Activated CD4-positive, alpha-beta T cell treated with anti-CD3 and anti-CD28 coated beads for 36 hours (primary cell): ENCODE data around the gene CDK1. TPM values are rescaled to one million over a fixed set of nuclear protein-coding genes. Genes with fewer than 3 reads are reported as not detected.

ENCODE experiments used
- ATAC-seq: fragments of 200-7000 bp; cut with Tn5 transposase; one replicate; pipeline ENCODE4 v1.10.0; 2021; ENCODE audit warnings: mild to moderate bottlenecking, moderate library complexity
- CTCF ChIA-PET: fragments of 350-600 bp; sonication (Branson Sonifier 250); formaldehyde crosslinking; loops from one replicate; lab custom pipeline; 2021; ENCODE audit warnings: antibody characterized with exemption; lab: Charles Lee
- POLR2A ChIA-PET: fragments of 350-600 bp; sonication (Branson Sonifier 250); formaldehyde crosslinking; loops from one replicate; lab custom pipeline; 2021; ENCODE audit warnings: antibody characterized with exemption, inconsistent platforms; lab: Charles Lee
- DNase-seq: peaks from one replicate; pipeline ENCODE4 v3.0.0-alpha.2; 2020
- H3K27ac Mint-ChIP-seq: one replicate; pipeline ENCODE4 v1.8.0; 2021; ENCODE audit warnings: mixed read lengths
- H3K27me3 Mint-ChIP-seq: one replicate; pipeline ENCODE4 v1.8.0; 2021; ENCODE audit warnings: mixed read lengths
- H3K36me3 Mint-ChIP-seq: one replicate; pipeline ENCODE4 v1.8.0; 2021; ENCODE audit warnings: low read depth, mixed read lengths
- H3K4me1 Mint-ChIP-seq: one replicate; pipeline ENCODE4 v1.8.0; 2021; ENCODE audit warnings: mixed read lengths
- H3K4me3 Mint-ChIP-seq: one replicate; pipeline ENCODE4 v1.8.0; 2021; ENCODE audit warnings: mild to moderate bottlenecking, moderate library complexity, mixed read lengths
- H3K9me3 Mint-ChIP-seq: one replicate; pipeline ENCODE4 v1.8.0; 2021; ENCODE audit warnings: low read depth, mixed read lengths
- intact Hi-C, 2 experiments: fragments of 100-400 bp; cut with DNase I in 1 of 2; cut with micrococcal nuclease in 1 of 2; formaldehyde crosslinking; loops; one replicate each; pipeline versions ENCODE4 v1.14.2 to v1.15.1; 2022 to 2024; cut with DNase I, micrococcal nuclease
- total RNA-seq, 2 experiments: library from RNA; stranded (reverse); gene quantifications; one replicate each; pipeline ENCODE4 v1.2.3, GENCODE V29; 2021

Gene CDK1
- total RNA-seq, 2 experiments from 2014 or later: 88.5 to 138 TPM

DNA sequence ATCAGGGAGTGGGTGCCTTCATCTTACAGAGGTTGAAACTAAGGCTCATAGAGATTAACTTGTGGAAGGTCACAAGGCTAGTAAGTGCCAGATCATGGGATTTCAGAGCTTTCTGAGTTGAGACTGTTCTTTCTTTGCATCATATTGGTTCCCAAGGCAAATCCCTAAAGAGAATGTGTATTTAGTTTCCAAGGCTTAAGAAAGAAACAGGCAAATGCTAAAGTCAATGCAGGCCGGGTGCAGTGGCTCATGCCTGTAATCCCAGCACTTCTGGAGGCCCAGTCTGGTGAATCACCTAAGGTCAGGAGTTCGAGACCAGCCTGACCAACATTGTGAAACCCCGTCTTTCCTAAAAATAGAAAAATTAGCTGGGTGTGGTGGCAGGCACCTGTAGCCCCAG, 19.8 kb downstream of the CDK1 start:
- Mint-ChIP-seq H3K9me3 (no peaks in the 10 kb centered on the region), H3K4me3 (no peak overlapping the region), H3K36me3 (peaks cover 39% of the 10 kb centered on the region), H3K4me1 (no peaks in the 10 kb centered on the region), H3K27me3 (no peaks in the 10 kb centered on the region), H3K27ac (no peak overlapping the region)
- CTCF ChIA-PET: no interaction called here
- ATAC-seq (no peak), DNase-seq (no peak)
- intact Hi-C loops: no loop called here
- POLR2A ChIA-PET: no interaction called here

DNA sequence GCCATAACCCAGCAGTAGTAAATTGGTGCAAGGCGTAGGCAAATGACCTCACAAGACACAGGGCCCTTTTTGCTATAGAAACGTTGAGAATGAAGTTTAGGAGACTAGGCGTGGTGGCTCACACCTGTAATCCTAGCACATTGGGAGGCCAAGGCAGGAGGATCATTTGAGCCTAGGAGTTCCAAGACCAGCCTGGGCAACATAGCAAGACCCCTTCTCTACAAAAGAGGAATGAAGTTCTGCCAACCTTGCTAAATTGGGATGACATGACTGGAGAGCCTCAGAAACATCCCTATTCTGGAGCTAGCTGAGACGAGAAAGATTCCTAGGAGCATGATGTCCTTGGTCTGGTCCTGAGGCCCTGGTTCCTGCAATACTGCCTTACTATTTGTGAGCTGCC, 20.6 kb downstream of the CDK1 start:
- DNase-seq: no peak
- POLR2A ChIA-PET: no interaction called here
- intact Hi-C loops: no loop called here
- CTCF ChIA-PET: no interaction called here
- H3K27me3 Mint-ChIP-seq: no peaks in the 10 kb centered on the region
- peaks cover 33% of the 10 kb centered on the region for H3K36me3 Mint-ChIP-seq
- no peak for ATAC-seq
- no peak overlapping the region for H3K4me3 Mint-ChIP-seq
- H3K27ac Mint-ChIP-seq: no peak overlapping the region
- H3K9me3 Mint-ChIP-seq: no peaks in the 10 kb centered on the region
- H3K4me1 Mint-ChIP-seq: no peaks in the 10 kb centered on the region

DNA sequence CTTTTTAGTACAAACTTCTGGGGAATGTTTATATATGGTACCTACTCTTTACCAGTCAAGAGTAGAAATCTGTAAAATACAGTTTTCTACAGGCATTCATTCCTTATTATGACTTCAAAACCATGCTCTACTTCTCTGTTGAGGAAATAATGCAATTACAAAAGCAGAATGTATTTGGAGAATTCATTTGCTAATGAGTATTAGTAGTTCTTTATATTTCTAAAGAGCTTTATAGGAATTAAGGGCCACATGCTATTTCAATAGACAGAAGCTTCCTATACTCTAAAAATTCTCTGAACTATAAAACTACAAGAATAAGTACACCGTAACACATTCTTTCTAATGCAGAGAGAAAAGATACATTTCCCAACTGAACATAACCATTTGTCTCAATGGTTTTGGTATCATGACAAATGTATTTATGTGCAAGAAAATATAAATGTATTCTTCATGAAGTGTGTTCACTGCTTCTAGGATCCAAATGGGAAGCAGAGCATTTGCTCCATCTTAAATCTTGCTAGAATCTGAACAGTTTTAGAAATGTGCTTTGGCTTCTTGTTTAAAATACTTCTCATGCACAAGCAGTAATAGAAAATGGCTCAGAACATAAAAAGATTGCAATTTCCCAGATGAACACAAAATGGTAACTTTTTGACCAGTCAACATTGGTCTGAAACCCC, 21.8 kb downstream of the CDK1 start:
- Mint-ChIP-seq H3K27ac (no peak overlapping the region), H3K27me3 (no peaks in the 10 kb centered on the region), H3K9me3 (no peaks in the 10 kb centered on the region), H3K36me3 (peaks cover 26% of the 10 kb centered on the region), H3K4me1 (no peaks in the 10 kb centered on the region), H3K4me3 (no peak overlapping the region)
- ATAC-seq (no peak), DNase-seq (no peak)
- POLR2A ChIA-PET: no interaction called here
- CTCF ChIA-PET: interaction anchor here (0.5 kb wide), 1 partner anchor 352 kb away, joined by 3 read pairs; no protein-coding TSS in a partner anchor
- intact Hi-C loops: no loop called here

DNA sequence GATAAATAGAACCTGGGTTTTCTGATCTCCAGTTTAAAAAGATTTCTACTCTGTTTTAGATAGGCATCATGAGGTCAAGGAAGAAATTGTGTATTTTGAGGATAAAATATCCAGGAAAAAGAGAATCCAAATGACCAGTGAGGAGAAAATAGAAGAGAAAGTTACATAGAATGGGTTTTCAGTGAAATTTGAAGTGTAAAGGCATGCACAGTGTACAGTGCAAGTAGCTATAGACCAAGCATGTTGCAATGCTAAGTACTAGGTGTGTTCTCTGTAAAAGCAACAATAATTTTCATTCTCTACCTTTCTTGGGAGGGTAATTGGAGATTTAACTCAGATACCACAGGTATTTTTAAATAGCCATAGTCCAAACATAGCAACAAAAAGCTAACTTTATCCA, 22.6 kb downstream of the CDK1 start:
- ChIA-PET POLR2A (no interaction called here), CTCF (interaction anchor here (0.5 kb wide), 1 partner anchor 353 kb away, joined by 3 read pairs; no protein-coding TSS in a partner anchor)
- ATAC-seq: no peak
- Mint-ChIP-seq H3K27ac (no peak overlapping the region), H3K4me1 (no peaks in the 10 kb centered on the region), H3K4me3 (no peak overlapping the region), H3K27me3 (no peaks in the 10 kb centered on the region), H3K36me3 (peaks cover 20% of the 10 kb centered on the region), H3K9me3 (no peaks in the 10 kb centered on the region)
- intact Hi-C loops: no loop called here
- DNase-seq: no peak

DNA sequence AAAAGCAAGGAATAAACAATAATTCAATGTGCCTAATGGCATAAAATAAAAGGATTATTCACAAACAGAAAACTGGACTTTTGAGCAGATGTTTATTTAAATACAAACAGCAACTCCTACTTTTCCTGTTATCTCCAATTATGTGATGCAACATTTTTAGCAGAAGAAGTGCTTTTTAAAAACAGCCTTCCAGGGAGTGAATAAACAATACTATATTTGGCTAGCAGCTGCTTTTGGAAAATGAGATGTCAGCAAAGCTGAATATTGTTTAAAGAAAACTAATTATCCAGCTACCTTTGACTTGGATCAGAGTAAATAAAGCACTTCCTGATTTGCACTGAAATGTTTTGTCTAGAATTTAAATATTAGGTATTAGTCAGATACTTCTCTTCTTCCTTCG, 23.2 kb downstream of the CDK1 start:
- ATAC-seq: no peak
- DNase-seq: no peak
- CTCF ChIA-PET: no interaction called here
- H3K27me3 Mint-ChIP-seq: no peaks in the 10 kb centered on the region
- POLR2A ChIA-PET: no interaction called here
- no peak overlapping the region for H3K4me3 Mint-ChIP-seq
- H3K4me1 Mint-ChIP-seq: no peaks in the 10 kb centered on the region
- H3K27ac Mint-ChIP-seq: no peak overlapping the region
- peaks cover 16% of the 10 kb centered on the region for H3K36me3 Mint-ChIP-seq
- intact Hi-C loops: no loop called here
- H3K9me3 Mint-ChIP-seq: no peaks in the 10 kb centered on the region

DNA sequence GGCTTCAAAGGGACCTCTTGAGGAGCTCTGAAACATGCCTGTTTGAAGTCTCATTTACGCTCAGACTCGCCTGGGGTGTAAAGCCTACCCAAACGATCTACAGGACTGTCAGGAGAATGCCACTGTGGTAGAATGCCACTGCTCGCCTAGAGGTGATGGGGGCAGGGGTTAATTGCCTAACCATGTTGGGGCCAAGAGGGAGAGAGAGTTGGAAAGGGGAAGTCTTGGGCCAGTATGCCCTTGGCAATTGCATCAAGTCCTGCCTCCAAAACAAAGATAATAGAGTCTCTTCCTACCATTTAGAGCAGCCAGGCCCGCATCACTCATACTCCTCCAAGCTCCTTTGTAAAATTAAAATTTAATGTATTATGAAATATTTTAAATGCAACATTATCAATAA, 25.2 kb downstream of the CDK1 start:
- no peaks in the 10 kb centered on the region for H3K27me3 Mint-ChIP-seq
- ChIA-PET POLR2A (no interaction called here), CTCF (interaction anchor here (0.8 to 1.5 kb wide), 2 partner anchors 9 to 14 kb away, joined by 3 read pairs; no protein-coding TSS in a partner anchor)
- intact Hi-C loops: no loop called here
- no peak overlapping the region for H3K27ac Mint-ChIP-seq
- no peaks in the 10 kb centered on the region for H3K4me1 Mint-ChIP-seq
- H3K36me3 Mint-ChIP-seq: peaks cover 2% of the 10 kb centered on the region
- DNase-seq: no peak
- no peak for ATAC-seq
- H3K4me3 Mint-ChIP-seq: no peak overlapping the region
- H3K9me3 Mint-ChIP-seq: no peaks in the 10 kb centered on the region

DNA sequence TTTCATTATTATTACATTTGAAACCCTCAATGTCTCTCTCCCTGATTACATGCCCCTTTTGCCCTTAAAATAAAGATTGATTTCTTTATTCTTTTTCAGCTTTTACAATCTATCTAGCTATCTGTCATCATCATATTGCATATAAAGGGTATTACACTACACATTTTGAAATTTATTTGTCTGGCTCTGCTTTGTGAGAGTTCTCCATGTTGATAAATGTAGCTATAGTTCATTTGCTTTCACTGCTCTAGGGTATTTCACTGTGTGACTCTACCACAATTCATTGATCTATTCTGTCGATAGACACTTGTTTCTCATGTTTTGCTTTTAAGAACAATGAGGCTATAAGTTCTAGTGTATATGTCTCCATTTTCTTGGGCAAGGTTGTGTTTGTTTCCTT, 25.6 kb downstream of the CDK1 start:
- POLR2A ChIA-PET: no interaction called here

DNA sequence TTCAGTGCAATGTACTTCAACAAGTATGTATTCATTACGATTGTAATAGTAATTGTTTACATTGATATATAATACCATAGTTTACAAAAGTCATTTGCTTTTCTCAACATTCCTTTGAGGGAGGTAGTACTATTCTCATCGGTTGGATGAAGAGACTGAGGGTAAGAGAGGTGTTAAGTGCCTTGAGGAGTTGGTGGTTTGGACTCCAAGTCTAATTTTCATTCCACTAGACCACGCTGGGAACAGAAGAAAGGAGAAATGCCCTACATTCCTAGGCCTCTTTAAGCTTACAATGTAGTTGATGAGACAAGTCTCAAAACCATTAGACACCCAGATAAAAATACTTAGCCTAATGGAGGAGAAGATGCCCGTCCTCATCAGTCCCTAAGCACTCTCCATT, 28.6 kb downstream of the CDK1 start:
- H3K9me3 Mint-ChIP-seq: no peaks in the 10 kb centered on the region
- intact Hi-C loops: no loop called here
- POLR2A ChIA-PET: no interaction called here
- no peak overlapping the region for H3K27ac Mint-ChIP-seq
- H3K4me3 Mint-ChIP-seq: no peak overlapping the region
- no peaks in the 10 kb centered on the region for H3K36me3 Mint-ChIP-seq
- no peak for ATAC-seq
- no peak for DNase-seq
- no peaks in the 10 kb centered on the region for H3K4me1 Mint-ChIP-seq
- no peaks in the 10 kb centered on the region for H3K27me3 Mint-ChIP-seq
- CTCF ChIA-PET: no interaction called here

More for the DNA sequence above, 25.6 kb downstream of the CDK1 start:
- CTCF ChIA-PET: interaction anchor here (0.8 to 1.5 kb wide), 2 partner anchors 10 to 13 kb away, joined by 3 read pairs; no protein-coding TSS in a partner anchor
- no peak for DNase-seq
- no peak overlapping the region for H3K27ac Mint-ChIP-seq
- H3K36me3 Mint-ChIP-seq: peaks cover 1% of the 10 kb centered on the region
- H3K4me3 Mint-ChIP-seq: no peak overlapping the region
- H3K9me3 Mint-ChIP-seq: no peaks in the 10 kb centered on the region
- ATAC-seq: no peak
- intact Hi-C loops: no loop called here
- H3K27me3 Mint-ChIP-seq: no peaks in the 10 kb centered on the region
- no peaks in the 10 kb centered on the region for H3K4me1 Mint-ChIP-seq

DNA sequence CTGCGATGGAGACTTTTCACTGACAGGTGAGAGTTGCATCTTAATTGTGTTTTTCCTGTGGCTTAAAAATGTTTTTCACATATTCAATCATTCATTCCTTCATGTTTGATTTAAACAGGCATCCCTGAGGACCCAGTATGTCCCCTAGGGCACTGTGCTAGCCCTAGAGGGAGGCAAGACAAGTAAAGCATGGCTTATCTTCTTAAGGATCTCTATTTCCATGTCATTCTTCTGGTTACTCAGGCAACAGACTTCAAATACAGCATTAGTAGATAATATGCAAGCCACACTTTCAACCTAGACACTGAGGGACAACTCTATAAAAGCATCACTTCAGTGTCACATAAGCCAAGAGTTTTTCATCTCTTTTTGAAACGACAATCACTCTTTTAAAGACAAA, 29.2 kb downstream of the CDK1 start:
- no peak overlapping the region for H3K27ac Mint-ChIP-seq

DNA sequence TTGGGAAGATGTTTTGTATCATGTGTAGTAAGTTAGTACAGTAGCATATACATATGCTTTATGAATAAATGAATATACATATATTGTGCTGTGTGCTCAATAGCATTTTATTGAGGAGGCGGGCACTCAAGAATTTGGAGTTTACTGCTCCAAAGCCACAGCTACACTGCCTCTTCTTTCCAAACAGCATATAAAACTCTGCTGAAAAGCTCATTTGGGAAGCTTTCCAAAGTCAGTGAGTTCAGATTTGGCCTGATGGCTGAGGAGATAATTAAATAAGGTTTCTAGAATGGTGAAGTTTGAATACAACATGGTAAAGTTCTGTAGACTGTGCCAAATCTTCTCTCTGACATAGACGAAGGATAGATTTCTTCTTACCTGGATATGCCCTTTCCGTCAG, 29.8 kb downstream of the CDK1 start:
- H3K27ac Mint-ChIP-seq: no peak overlapping the region
- ChIA-PET CTCF (no interaction called here), POLR2A (no interaction called here)
- no peaks in the 10 kb centered on the region for H3K36me3 Mint-ChIP-seq
- no peaks in the 10 kb centered on the region for H3K9me3 Mint-ChIP-seq
- intact Hi-C loops: no loop called here
- ATAC-seq (no peak), DNase-seq (no peak)
- H3K27me3 Mint-ChIP-seq: no peaks in the 10 kb centered on the region
- H3K4me1 Mint-ChIP-seq: no peaks in the 10 kb centered on the region
- H3K4me3 Mint-ChIP-seq: no peak overlapping the region

More for the DNA sequence above, 29.2 kb downstream of the CDK1 start:
- Mint-ChIP-seq H3K27me3 (no peaks in the 10 kb centered on the region), H3K9me3 (no peaks in the 10 kb centered on the region), H3K36me3 (no peaks in the 10 kb centered on the region), H3K4me3 (no peak overlapping the region), H3K4me1 (no peaks in the 10 kb centered on the region)
- ChIA-PET CTCF (no interaction called here), POLR2A (no interaction called here)
- ATAC-seq (no peak), DNase-seq (no peak)
- intact Hi-C loops: no loop called here

DNA sequence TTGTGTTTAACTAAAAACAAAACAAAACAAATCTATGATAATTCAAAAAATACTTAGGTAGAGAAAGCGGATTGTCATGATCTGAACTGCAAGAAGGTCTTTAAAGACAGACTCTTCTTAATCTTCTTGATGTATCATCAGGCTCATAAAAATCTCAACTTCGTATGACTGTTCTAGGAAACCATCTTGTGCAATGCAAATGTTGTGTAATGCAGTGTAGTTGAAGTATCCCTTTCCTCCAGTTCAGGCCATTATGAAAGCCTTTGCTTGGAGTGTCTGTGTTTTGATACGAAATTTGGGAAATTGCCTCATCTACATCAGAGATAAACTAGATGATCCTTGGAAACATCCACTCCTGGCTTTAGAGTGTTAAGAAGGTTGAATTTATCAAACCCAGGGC, 30.9 kb downstream of the CDK1 start:
- Mint-ChIP-seq H3K9me3 (no peaks in the 10 kb centered on the region), H3K4me1 (no peaks in the 10 kb centered on the region), H3K36me3 (no peaks in the 10 kb centered on the region), H3K4me3 (no peak overlapping the region), H3K27ac (no peak overlapping the region), H3K27me3 (no peaks in the 10 kb centered on the region)
- ATAC-seq (no peak), DNase-seq (no peak)
- ChIA-PET CTCF (no interaction called here), POLR2A (no interaction called here)
- intact Hi-C loops: no loop called here

DNA sequence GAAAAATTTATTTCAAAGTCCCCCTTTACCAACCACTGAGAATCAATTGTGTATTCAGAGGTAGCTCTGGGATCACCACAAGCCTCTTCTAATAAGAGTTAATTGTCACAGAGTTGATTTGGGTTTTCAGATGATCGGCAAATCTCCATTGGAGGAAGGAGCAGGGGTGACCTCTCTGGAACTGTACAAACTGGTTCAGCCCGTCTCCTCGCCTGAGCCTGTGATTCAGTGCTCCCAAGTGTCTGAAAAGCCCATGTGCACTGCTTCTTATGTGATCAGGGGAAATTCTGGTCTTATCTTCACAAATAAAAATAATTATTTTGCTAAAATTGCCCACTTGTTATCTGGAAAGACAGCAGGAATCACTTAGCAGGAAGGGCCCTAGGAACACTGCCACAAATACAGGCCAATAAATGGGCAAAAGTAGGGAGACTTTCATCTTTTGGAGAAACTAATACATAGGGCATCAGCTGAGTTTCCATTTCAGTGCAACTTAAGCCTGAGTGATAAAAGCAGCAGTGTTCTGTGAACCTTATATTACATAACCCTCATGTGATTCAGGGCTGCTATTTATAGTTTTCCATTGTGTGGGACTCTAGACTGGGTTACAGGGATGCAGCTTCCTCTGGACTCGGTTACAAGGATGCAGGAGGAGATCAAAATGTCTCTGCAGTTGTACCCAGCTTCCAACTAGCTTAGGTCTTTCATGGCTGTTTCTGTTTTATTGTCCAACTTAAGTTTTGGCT, 32.3 kb downstream of the CDK1 start:
- H3K4me3 Mint-ChIP-seq: no peak overlapping the region
- intact Hi-C loops: loop anchor here in 1 of 2 experiments (10.0 kb wide), 1 partner anchor 384 kb away; no protein-coding TSS in a partner anchor
- ChIA-PET POLR2A (no interaction called here), CTCF (no interaction called here)
- ATAC-seq: no peak
- no peaks in the 10 kb centered on the region for H3K9me3 Mint-ChIP-seq
- H3K4me1 Mint-ChIP-seq: no peaks in the 10 kb centered on the region
- H3K36me3 Mint-ChIP-seq: no peaks in the 10 kb centered on the region
- no peaks in the 10 kb centered on the region for H3K27me3 Mint-ChIP-seq
- no peak overlapping the region for H3K27ac Mint-ChIP-seq
- no peak for DNase-seq
